ENCODE measurements around the gene NTSR2.

GRCh38 chr2:11698009-11698922 lies 28.3 kb upstream of the NTSR2 start:
- TF ChIP-seq CTCF (IDR thresholded peaks at IDR 0.05) (peak; percentile 5 to 47 (median 45)), POLR2A (IDR thresholded peaks at IDR 0.05) (no peak), EP300 (IDR thresholded peaks at IDR 0.05) (peak; percentile 88)

All from ovary (tissue), 3 donors.